HG03025 (cell line): ENCODE data around the gene SIRT1.
"Not testable (repeated sequence)": the region's sequence is repeated elsewhere in the genome, so short reads cannot be mapped to it uniquely, and the experiment has no call there.

Experiments used
- ATAC-seq: cut with Tn5 transposase; IDR thresholded peaks from one replicate; pipeline ENCODE4 v1.9.1; 2021; ENCODE audit warnings: mild to moderate bottlenecking, moderate library complexity; ENCODE audit not compliant: unreplicated experiment, low FRiP score

Gene SIRT1

DNA sequence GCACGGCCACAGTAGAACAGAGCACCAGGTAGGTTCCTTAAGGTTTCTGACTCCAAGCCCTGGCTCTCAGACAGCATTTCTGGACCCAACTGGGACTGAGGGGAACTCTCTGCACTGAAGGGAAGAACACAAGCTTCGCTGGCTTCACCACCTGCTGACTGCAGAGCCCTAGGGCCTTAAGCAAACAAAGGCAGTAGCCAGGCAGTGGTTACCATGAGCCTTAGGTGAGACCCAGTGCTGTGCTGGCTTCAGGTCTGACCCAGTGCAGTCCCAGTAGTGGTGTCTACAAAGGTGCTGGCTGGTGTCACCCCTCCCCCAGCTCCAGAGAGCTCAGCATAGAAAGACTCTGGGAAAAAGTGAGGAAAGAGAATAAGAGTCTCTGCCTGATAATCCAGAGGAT, 59.5 kb downstream of the SIRT1 start:
- ATAC-seq = no peak

DNA sequence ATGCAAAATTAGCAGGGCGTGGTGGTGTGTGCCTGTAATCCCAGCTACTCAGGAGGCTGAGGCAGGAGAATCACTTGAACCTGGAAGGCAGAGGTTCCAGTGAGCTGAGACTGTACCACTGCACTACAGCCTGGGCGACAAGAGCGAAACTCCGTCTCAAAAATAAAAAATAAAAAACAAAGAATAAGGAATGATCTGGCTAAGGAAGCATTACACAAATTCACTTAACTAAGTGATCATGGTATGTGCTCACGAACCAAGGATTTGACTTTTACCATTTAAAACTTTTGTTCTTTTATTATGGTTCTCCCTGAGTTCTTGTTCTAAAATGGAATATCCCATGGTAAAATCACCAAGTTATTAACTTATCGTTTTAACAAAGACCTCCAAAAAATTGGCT, 71.2 kb downstream of the SIRT1 start:
- ATAC-seq = no peak

DNA sequence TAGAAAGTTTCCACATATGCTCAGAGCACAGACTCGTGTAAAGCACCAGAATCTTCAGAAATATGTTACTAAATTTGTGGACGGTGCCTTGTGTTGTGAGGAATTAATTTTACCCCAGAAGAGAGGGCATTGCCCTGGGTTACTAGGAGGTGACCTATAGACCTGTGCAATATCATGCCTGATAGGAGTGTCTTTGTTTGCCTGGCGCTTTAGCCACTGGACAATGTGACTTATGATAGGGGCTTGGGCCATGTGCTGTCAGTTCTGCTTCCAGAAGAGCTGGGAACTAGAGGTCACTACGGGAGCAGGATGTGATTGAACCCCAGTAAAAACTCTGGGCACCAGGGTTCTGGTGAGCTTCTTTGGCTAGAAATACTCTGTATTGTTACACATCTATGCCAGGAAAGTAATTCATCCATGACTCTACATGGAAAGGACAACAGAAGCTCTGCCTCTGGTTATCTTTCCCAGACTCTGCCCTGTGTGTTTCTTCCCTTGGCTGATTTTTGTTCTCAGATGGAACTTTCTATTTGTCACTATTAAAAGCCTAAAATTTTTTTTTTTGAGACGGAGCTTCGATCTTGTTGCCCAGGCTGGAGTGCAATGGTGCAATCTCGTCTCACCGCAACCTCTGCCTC, 75.5 kb downstream of the SIRT1 start:
- no peak for ATAC-seq

DNA sequence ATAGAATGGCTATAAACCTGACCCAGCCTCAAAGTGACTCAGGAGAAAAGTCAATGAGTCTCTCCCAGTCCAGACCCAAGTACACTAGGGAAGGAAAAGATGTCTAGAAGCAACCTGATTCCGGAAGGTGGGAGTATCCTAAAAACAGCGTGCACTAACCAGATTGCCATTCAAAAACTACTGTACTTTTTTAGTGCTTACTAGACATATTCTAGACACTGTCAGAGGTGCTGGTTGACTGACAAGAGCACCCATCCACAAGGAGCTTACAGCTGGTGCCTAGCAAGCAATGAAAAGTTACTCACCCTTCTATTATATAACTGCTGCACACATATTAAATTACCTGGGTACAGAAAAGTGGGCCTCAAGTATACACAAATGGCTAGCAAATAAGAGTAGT, 81.0 kb downstream of the SIRT1 start:
- no peak for ATAC-seq

DNA sequence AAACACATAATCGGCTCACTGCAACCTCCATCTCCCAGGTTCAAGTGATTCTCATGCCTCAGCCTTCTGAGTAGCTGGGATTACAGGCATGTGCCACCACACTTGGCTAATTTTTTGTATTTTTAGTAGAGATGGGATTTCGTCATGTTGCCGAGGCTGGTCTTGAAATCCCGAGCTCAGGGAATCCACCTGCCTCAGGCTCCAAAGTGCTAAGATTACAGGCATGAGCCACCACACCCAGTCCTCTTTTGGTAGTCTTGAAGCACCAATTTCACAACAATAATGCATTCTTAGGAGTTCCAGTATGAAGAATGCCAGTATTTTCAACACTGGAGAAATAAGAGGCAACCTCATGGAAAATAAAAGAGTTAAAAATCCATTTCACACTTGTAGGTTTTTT, 81.6 kb downstream of the SIRT1 start:
- ATAC-seq = not testable (repeated sequence)
